ENCODE measurements around the gene JAM3. TPM values are rescaled to one million over a fixed set of nuclear protein-coding genes. Genes with fewer than 3 reads are reported as not detected.

The JAM3 gene
- total RNA-seq, 1 experiment from 2014 or later = 32.9 TPM

DNA sequence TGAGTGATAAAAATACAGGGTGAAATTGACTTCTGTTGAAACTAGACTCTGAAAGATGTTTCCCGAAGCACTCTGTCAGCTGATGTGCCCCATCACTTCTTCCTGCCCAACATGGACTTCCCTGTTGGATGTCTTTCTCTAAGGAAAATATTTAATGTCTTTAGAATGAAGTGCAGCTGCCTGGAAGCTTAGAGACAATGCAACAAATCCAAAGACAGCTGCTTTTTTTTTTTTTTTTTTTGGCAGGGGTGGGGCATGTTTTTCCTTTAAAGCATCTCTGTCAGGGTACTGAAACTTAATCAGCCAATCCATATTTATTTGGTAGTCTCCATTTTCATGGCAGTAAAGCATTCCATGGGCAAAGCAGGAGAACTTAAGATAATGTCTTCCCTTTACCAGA lies 5.9 kb downstream of the JAM3 start:
- Mint-ChIP-seq H3K27ac (no peak overlapping the region), H3K4me3 (no peak overlapping the region), H3K27me3 (ENCODE audit: low read depth) (peaks cover 8% of the 10 kb centered on the region), H3K36me3 (peaks cover 6% of the 10 kb centered on the region), H3K4me1 (peaks cover 29% of the 10 kb centered on the region), H3K9me3 (peaks cover 8% of the 10 kb centered on the region)
- TF ChIP-seq, protein P1, sequence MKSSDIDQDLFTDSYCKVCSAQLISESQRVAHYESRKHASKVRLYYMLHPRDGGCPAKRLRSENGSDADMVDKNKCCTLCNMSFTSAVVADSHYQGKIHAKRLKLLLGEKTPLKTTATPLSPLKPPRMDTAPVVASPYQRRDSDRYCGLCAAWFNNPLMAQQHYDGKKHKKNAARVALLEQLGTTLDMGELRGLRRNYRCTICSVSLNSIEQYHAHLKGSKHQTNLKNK (CRISPR knock-in tag; IDR thresholded peaks at IDR 0.05) = no peak
- TF ChIP-seq MYBL2 (CRISPR knock-in tag; IDR thresholded peaks at IDR 0.05) (no peak), OVOL2 (CRISPR knock-in tag; IDR thresholded peaks at IDR 0.05; ENCODE audit: borderline replicate concordance) (no peak), NR1H2 (CRISPR knock-in tag; IDR thresholded peaks at IDR 0.05) (no peak), TEAD1 (CRISPR knock-in tag; IDR thresholded peaks at IDR 0.05) (no peak), ATF1 (CRISPR knock-in tag; IDR thresholded peaks at IDR 0.05) (no peak), TP53 (CRISPR knock-in tag; IDR thresholded peaks at IDR 0.05) (no peak), KAT7 (CRISPR knock-in tag; IDR thresholded peaks at IDR 0.05; ENCODE audit: borderline replicate concordance) (no peak), ZNF423 (CRISPR knock-in tag; IDR thresholded peaks at IDR 0.05) (no peak), ETV6 (CRISPR knock-in tag; IDR thresholded peaks at IDR 0.05) (no peak)
- TF ChIP-seq, protein P2, sequence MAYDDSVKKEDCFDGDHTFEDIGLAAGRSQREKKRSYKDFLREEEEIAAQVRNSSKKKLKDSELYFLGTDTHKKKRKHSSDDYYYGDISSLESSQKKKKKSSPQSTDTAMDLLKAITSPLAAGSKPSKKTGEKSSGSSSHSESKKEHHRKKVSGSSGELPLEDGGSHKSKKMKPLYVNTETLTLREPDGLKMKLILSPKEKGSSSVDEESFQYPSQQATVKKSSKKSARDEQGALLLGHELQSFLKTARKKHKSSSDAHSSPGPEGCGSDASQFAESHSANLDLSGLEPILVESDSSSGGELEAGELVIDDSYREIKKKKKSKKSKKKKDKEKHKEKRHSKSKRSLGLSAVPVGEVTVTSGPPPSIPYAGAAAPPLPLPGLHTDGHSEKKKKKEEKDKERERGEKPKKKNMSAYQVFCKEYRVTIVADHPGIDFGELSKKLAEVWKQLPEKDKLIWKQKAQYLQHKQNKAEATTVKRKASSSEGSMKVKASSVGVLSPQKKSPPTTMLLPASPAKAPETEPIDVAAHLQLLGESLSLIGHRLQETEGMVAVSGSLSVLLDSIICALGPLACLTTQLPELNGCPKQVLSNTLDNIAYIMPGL (CRISPR knock-in tag; IDR thresholded peaks at IDR 0.05) = no peak
- TF ChIP-seq, protein P3, sequence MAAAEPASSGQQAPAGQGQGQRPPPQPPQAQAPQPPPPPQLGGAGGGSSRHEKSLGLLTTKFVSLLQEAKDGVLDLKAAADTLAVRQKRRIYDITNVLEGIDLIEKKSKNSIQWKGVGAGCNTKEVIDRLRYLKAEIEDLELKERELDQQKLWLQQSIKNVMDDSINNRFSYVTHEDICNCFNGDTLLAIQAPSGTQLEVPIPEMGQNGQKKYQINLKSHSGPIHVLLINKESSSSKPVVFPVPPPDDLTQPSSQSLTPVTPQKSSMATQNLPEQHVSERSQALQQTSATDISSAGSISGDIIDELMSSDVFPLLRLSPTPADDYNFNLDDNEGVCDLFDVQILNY (CRISPR knock-in tag; IDR thresholded peaks at IDR 0.05) = no peak
- TF ChIP-seq, protein P4, sequence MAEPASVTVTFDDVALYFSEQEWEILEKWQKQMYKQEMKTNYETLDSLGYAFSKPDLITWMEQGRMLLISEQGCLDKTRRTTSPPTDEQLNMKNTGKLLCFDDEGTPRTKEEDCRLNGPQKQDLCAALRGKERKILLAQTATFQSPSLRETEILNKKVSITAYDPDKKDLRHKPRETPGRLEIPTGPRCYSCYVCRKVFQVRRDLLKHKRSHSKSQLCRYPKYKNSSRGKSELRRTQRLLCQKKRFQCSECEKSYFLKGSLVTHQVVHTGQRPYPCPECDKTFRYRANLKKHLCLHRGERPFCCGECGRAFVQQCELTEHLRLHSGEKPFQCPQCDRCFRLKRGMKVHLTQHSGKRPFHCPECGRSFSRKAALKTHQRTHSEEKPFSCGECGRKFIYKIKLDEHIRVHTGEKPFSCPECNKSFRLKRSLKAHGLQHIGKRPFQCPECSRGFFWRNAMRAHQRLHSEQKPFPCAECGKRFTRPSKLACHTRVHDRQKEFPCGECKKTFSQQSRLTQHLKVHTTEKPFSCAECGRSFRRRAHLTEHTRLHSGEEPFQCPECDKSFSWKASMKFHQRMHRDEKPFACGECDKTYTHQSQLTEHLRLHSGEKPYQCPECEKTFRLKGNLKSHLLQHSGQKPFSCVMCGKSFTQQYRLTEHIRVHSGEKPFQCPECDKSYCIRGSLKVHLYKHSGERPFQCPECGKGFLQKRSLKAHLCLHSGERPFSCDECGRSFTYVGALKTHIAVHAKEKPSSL (CRISPR knock-in tag; conservative IDR thresholded peaks at IDR 0.05) = no peak
- TF ChIP-seq, protein P5, sequence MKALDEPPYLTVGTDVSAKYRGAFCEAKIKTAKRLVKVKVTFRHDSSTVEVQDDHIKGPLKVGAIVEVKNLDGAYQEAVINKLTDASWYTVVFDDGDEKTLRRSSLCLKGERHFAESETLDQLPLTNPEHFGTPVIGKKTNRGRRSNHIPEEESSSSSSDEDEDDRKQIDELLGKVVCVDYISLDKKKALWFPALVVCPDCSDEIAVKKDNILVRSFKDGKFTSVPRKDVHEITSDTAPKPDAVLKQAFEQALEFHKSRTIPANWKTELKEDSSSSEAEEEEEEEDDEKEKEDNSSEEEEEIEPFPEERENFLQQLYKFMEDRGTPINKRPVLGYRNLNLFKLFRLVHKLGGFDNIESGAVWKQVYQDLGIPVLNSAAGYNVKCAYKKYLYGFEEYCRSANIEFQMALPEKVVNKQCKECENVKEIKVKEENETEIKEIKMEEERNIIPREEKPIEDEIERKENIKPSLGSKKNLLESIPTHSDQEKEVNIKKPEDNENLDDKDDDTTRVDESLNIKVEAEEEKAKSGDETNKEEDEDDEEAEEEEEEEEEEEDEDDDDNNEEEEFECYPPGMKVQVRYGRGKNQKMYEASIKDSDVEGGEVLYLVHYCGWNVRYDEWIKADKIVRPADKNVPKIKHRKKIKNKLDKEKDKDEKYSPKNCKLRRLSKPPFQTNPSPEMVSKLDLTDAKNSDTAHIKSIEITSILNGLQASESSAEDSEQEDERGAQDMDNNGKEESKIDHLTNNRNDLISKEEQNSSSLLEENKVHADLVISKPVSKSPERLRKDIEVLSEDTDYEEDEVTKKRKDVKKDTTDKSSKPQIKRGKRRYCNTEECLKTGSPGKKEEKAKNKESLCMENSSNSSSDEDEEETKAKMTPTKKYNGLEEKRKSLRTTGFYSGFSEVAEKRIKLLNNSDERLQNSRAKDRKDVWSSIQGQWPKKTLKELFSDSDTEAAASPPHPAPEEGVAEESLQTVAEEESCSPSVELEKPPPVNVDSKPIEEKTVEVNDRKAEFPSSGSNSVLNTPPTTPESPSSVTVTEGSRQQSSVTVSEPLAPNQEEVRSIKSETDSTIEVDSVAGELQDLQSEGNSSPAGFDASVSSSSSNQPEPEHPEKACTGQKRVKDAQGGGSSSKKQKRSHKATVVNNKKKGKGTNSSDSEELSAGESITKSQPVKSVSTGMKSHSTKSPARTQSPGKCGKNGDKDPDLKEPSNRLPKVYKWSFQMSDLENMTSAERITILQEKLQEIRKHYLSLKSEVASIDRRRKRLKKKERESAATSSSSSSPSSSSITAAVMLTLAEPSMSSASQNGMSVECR (CRISPR knock-in tag; IDR thresholded peaks at IDR 0.05; ENCODE audit: borderline replicate concordance) = no peak
- TF ChIP-seq, protein P6, sequence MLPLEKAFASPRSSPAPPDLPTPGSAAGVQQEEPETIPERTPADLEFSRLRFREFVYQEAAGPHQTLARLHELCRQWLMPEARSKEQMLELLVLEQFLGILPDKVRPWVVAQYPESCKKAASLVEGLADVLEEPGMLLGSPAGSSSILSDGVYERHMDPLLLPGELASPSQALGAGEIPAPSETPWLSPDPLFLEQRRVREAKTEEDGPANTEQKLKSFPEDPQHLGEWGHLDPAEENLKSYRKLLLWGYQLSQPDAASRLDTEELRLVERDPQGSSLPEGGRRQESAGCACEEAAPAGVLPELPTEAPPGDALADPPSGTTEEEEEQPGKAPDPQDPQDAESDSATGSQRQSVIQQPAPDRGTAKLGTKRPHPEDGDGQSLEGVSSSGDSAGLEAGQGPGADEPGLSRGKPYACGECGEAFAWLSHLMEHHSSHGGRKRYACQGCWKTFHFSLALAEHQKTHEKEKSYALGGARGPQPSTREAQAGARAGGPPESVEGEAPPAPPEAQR (CRISPR knock-in tag; IDR thresholded peaks at IDR 0.05) = no peak
- DNase-seq (ENCODE audit: low spot score) (no peak), ATAC-seq (no peak)
- POLR2A ChIA-PET = no interaction called here
- CTCF ChIA-PET = interaction anchor here (0.6 to 1.2 kb wide), 2 partner anchors 25 to 134 kb away, joined by 3 to 4 read pairs; no protein-coding TSS in a partner anchor

All from WTC11 (cell line).